HG03175 (cell line): ENCODE data around the gene PRAMEF8.
"Not testable (repeated sequence)": the region's sequence is repeated elsewhere in the genome, so short reads cannot be mapped to it uniquely, and the experiment has no call there.

Experiments used
- ATAC-seq: cut with Tn5 transposase; IDR thresholded peaks from one replicate; pipeline ENCODE4 v1.9.1; 2021; ENCODE audit warnings: mild to moderate bottlenecking, moderate library complexity; ENCODE audit not compliant: unreplicated experiment

Gene PRAMEF8

DNA sequence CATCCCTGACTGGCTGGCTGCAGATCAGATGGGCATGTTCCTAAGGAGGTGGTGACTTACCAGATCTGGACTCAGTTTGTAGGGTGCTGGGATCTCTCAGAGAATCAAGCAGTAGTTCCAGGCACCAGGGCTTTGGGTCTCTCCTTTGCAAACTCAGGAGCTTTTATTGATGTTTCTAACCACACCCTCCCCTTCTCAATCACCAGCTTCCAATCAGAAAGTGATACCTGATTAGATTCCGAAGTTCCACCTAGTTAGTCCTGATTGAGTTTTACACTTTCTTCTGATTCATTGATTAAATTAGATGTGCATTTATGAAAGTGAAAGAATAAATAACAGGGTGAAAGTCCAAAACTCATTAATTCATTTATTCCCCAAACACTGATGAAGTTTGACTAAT is at the start of gene PRAMEF8:
TSS of gene PRAMEF8 (minus strand) at position 101 of the 400 bp plus-strand sequence. CDS start 1,046 bp downstream, outside the sequence.
- ATAC-seq, result not testable (repeated sequence)

GRCh38 chr1:13315281-13315680 is 30.3 kb upstream of the PRAMEF8 start, which contains the start of gene PRAMEF15:
TSS of gene PRAMEF15 (plus strand) at chr1:13315581. CDS start at chr1:13318408, 2,827 bp downstream.
- ATAC-seq, result not testable (repeated sequence)

DNA sequence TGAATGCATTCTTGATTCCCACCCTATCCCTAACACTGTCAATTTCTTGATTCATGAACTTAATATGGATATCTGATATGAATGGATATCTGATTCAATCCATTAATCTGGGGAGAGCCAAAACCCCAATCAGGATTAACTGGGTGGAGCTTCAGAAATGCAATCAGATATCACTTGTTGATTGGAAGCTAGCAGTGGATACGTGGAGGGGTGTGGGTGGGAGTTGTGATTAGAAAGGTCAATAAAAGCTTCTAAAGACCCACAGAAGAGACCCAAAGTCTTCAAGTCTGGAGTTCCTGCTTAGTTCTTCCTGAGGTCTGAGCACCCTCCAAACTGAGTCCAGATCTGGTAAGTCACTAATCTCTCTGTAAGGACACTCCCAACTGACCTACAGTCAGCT is 18.3 kb upstream of the PRAMEF8 start, which contains the start of gene PRAMEF33:
TSS of gene PRAMEF33 (plus strand) at position 301 of the 400 bp plus-strand sequence. CDS start 2,416 bp downstream, outside the sequence.
- not testable (repeated sequence) for ATAC-seq

DNA sequence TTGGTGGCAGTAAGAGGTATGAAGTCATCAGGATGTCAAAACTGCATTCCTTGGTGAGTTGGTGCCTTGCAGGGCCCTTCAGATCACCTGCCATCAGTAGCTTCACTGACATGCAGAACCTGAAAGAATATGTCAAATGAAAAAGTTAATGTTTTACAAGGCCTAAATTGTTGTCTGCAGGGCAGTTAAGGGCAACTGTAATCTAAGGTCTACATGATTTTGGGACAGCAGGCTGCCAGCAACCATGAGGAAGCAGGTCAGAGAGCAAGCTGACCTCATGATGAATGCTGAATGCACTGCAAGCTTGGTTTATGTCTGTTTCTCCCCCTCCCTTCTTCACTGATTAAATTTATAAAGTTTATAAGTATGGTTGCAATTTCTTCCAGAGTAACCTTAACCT is 17.3 kb upstream of the PRAMEF8 start:
- ATAC-seq, result not testable (repeated sequence)

DNA sequence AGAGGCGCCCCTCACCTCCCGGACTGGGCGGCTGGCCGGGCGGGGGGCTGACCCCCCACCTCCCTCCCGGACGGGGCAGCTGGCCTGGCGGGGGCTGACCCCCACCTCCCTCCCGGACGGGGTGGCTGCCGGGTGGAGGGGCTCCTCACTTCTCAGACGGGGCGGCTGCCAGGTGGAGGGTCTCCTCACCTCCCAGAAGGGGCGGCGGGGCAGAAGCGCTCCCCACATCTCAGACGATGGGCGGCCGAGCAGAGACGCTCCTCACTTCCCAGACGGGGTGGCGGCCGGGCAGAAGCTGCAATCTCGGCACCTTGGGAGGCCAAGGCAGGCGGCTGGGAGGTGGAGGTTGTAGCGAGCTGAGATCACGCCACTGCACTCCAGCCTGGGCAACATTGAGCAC is 13.8 kb upstream of the PRAMEF8 start:
- not testable (repeated sequence) for ATAC-seq

DNA sequence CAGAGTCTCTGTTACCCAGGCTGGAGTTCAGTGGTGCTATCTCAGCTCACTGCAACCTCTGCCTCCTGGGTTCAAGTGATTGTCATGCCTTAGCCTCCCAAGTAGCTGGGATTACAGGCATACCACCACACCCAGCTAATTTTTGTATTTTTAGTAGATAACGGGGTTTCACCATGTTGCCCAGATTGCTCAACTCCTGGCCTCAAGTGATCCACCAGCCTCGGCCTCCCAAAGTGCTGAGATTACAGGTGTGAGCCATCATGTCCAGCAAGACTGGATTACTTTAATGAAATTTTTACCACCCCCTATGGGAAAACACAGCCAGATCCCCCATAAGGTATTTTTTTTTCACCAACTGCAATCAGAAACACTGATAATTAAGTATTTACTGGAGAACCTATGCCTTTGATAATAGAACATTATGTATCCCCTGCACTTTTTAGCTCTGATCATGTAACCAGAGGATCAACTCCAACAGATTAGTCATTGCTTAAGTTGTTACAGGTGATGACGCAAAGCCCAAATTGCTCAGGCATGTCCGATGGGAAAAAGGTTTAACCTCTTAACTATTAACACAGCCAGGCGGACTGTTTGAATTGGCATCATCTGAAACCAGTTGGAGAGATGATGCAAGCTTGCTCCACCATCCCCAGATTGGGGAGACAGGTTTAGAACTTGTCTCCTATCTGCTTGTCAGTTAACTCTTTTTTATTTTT is 12.4 kb upstream of the PRAMEF8 start:
- not testable (repeated sequence) for ATAC-seq

DNA sequence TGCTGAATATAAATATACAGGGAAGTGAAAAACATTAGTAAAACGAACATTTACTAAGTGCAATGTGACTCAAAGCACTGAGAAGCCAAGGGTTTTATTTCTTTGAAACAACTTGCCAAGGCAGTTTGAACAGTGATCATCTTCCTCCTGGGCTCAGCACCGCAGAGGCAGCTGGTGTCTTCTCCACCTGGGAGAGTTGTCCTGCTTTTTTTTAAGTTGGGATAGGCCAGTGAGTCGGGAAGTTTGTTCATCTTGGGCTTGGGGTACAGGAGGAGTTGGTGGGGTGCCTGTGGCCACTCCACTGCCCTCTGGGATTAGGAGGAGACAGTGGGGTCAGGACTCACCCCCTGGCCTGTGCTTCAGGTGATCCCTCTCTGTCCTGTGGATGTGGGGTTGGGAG is 4.1 kb upstream of the PRAMEF8 start:
- ATAC-seq, result not testable (repeated sequence)

GRCh38 chr1:13279617-13280016 is 5.3 kb downstream of the PRAMEF8 start:
- not testable (repeated sequence) for ATAC-seq

- ATAC-seq, result not testable (repeated sequence)
Measured at GRCh38 chr1:13277016-13277415, 7.9 kb downstream of the PRAMEF8 start.

DNA sequence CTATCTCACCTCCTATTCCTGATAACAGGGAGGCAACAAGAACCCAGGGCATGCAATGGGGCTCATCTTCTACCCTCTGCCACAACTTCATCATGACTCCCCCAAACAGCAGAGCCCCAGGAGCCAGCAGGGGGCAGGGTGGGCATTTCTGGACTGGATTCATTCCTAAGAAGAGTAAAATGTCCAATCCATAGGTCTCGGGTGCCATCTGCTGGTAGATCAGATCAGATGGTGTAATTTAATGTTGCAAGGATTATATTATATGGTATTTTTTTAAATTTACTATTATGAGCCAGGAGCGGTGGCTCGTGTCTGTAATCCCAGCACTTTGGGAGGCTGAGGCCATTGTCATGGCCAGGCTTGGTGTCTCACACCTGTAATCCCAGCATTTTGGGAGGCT is 19.8 kb downstream of the PRAMEF8 start:
- ATAC-seq, result not testable (repeated sequence)

DNA sequence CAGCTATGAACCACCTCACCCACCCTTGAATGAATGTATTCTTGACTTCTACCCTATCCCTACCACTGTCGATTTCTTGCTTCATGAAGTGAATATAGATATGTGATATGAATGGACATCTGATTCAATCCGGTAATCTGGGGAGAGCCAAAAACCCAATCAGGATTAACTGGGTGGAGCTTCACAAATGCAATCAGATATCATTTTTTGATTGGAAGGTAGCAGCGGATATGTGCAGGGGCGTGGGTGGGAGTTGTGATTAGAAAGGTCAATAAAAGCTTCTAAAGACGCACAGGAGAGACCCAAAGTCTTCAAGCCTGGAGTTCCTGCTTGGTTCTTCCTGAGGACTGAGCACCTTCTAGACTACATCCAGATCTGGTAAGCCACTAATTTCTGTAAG is 31.0 kb downstream of the PRAMEF8 start, which contains the start of gene PRAMEF5:
TSS of gene PRAMEF5 (plus strand) at position 301 of the 400 bp plus-strand sequence. CDS start 5,071 bp downstream, outside the sequence.
- not testable (repeated sequence) for ATAC-seq

GRCh38 chr1:13247122-13247521 is 37.8 kb downstream of the PRAMEF8 start:
- not testable (repeated sequence) for ATAC-seq

GRCh38 chr1:13246554-13246871 is 38.4 kb downstream of the PRAMEF8 start:
- not testable (repeated sequence) for ATAC-seq

GRCh38 chr1:13245841-13246553 is 38.9 kb downstream of the PRAMEF8 start:
- not testable (repeated sequence) for ATAC-seq

GRCh38 chr1:13243536-13244263 is 41.2 kb downstream of the PRAMEF8 start:
- not testable (repeated sequence) for ATAC-seq

GRCh38 chr1:13239633-13240032 is 45.3 kb downstream of the PRAMEF8 start:
- ATAC-seq, result not testable (repeated sequence)

GRCh38 chr1:13237572-13237971 is 47.4 kb downstream of the PRAMEF8 start:
- ATAC-seq, result not testable (repeated sequence)

GRCh38 chr1:13234057-13234456 is 50.9 kb downstream of the PRAMEF8 start:
- not testable (repeated sequence) for ATAC-seq

GRCh38 chr1:13232056-13232455 is 52.9 kb downstream of the PRAMEF8 start:
- ATAC-seq, result not testable (repeated sequence)
